Measurements from ENCODE around the gene ZNF559.

The ZNF559 gene

GRCh38 chr19:9352505-9352904 is 28.5 kb downstream of the ZNF559 start:
- H3K36me3 ChIP-seq, result peaks cover 83% of the 10 kb centered on the region
- H3K27me3 ChIP-seq, result no peaks in the 10 kb centered on the region
- H3K4me1 ChIP-seq, result no peaks in the 10 kb centered on the region
- no peak overlapping the region for H3K9ac ChIP-seq
- H3K27ac ChIP-seq, result no peak overlapping the region
- no peaks in the 10 kb centered on the region for H4K20me1 ChIP-seq
- H3K4me2 ChIP-seq, result no peak overlapping the region
- H3K9me3 ChIP-seq, result peaks cover 98% of the 10 kb centered on the region
- H3K4me3 ChIP-seq, result no peak overlapping the region
- no peak for TF ChIP-seq Cebpa-rat (IDR thresholded peaks at IDR 0.05)

- no peaks in the 10 kb centered on the region for H4K20me1 ChIP-seq
- no peak overlapping the region for H3K4me2 ChIP-seq
- peaks cover 98% of the 10 kb centered on the region for H3K9me3 ChIP-seq
- no peak overlapping the region for H3K27ac ChIP-seq
- H3K4me3 ChIP-seq, result no peak overlapping the region
- no peak overlapping the region for H3K9ac ChIP-seq
- H3K36me3 ChIP-seq, result peaks cover 86% of the 10 kb centered on the region
- no peak for TF ChIP-seq Cebpa-rat (IDR thresholded peaks at IDR 0.05)
- no peaks in the 10 kb centered on the region for H3K27me3 ChIP-seq
- H3K4me1 ChIP-seq, result no peaks in the 10 kb centered on the region
Observed at GRCh38 chr19:9353011-9353410, 29.0 kb downstream of the ZNF559 start.

- Histone ChIP-seq H3K4me1 (no peaks in the 10 kb centered on the region), H3K4me3 (no peak overlapping the region), H3K27me3 (no peaks in the 10 kb centered on the region), H3K27ac (no peak overlapping the region), H3K9me3 (peaks cover 97% of the 10 kb centered on the region), H4K20me1 (no peaks in the 10 kb centered on the region), H3K9ac (no peak overlapping the region), H3K4me2 (no peak overlapping the region), H3K36me3 (peaks cover 90% of the 10 kb centered on the region)
- no peak for TF ChIP-seq Cebpa-rat (IDR thresholded peaks at IDR 0.05)
Observed at GRCh38 chr19:9354651-9355050, 30.7 kb downstream of the ZNF559 start.

DNA sequence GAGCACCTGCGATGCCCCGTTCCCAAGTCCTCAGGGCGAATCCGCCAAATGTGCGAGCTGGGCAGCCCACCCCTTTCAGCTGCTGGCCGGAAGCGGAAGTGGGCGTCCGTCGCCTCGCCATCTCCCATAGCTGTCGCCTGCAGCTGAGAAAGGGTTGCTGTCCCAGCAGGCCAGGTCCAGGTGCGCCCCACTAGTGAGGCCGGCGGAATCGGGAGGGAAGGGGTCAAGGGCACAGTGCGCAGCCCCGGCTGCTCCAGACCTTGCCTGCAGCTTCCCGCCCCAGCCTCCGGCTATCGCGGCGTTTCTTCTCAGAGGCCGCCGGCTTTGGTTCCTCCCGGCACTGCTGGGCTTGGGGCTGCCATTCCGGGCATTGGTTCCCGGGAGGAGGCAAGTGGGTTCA is 38.9 kb downstream of the ZNF559 start, which contains the start of gene ZNF177:
TSS of gene ZNF177 (plus strand) at position 109 of the 400 bp plus-strand sequence. CDS start 15,299 bp downstream, outside the sequence.
- no peaks in the 10 kb centered on the region for H4K20me1 ChIP-seq
- peaks cover 86% of the 10 kb centered on the region for H3K9me3 ChIP-seq
- H3K4me2 ChIP-seq, result no peak within 1 kb of the TSS
- H3K36me3 ChIP-seq, result peaks cover 75% of the 10 kb centered on the region
- no peak within 1 kb of the TSS for H3K4me3 ChIP-seq
- no peak for TF ChIP-seq Cebpa-rat (IDR thresholded peaks at IDR 0.05)
- H3K4me1 ChIP-seq, result no peaks in the 10 kb centered on the region
- no peak within 1 kb of the TSS for H3K27ac ChIP-seq
- no peaks in the 10 kb centered on the region for H3K27me3 ChIP-seq
- no peak within 1 kb of the TSS for H3K9ac ChIP-seq

DNA sequence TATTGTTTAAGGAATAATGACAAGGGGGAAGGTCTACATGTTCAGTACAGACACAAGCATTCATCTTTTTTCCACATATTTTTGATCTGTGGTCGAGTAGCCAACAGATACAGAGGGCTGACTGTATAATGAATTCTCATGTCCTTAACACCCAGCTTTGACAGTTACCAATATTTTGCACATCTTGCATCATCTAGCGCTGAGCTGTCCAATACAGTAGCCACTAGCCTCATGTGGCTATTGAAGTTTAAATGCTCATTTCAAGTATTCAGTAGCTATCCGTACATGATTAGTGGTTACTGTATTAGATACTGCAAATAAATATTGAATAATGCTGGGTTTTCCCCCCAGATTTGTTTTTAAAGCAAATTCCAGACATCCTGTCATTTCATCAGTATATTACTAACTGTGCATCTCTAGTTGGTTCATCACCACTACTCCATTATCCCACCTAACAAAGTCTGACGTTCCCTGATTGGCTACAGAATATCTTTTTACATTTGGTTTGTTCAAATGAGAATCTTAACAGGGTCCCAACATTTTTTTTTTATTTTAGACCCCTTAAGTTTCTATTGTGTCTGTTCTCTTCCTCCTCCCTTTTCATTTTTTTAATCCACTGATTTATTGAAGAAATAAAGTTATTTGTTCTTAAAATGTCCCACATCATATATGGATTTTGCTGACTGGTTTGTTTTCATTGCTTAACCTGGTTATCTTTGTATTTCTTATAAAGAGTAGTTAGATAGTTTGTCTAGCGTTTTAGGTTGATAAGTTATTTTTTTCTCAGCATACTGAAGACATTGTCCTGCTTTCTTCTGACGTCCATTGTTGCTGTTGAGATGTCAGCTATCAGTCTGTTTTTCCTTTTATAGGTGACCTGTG is 47.0 kb downstream of the ZNF559 start:
- TF ChIP-seq Cebpa-rat (IDR thresholded peaks at IDR 0.05), result no peak
- Histone ChIP-seq H3K9ac (no peak overlapping the region), H3K4me2 (no peak overlapping the region), H3K27me3 (no peaks in the 10 kb centered on the region), H3K4me1 (no peaks in the 10 kb centered on the region), H3K9me3 (peaks cover 80% of the 10 kb centered on the region), H3K36me3 (peaks cover 57% of the 10 kb centered on the region), H3K4me3 (no peak overlapping the region), H4K20me1 (no peaks in the 10 kb centered on the region), H3K27ac (no peak overlapping the region)

DNA sequence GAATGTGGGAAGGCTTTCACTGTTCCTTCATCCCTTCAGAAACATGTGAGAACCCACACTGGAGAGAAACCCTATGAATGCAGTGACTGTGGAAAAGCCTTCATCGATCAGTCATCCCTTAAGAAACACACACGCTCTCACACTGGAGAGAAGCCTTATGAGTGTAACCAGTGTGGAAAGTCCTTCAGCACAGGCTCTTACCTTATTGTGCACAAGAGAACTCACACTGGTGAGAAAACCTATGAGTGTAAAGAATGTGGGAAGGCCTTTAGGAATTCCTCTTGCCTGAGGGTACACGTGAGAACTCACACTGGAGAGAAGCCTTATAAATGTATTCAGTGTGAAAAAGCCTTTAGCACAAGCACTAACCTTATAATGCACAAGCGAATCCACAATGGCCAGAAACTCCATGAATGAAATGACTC is 57.4 kb downstream of the ZNF559 start:
- Histone ChIP-seq H3K27me3 (no peaks in the 10 kb centered on the region), H3K9me3 (peaks cover 95% of the 10 kb centered on the region), H3K27ac (no peak overlapping the region), H4K20me1 (no peaks in the 10 kb centered on the region), H3K36me3 (peaks cover 93% of the 10 kb centered on the region), H3K4me3 (peak overlapping the region; percentile 39), H3K4me2 (no peak overlapping the region), H3K4me1 (no peaks in the 10 kb centered on the region), H3K9ac (no peak overlapping the region)
- TF ChIP-seq Cebpa-rat (IDR thresholded peaks at IDR 0.05), result no peak
